Measurements from ENCODE around the gene A2M.

DNA sequence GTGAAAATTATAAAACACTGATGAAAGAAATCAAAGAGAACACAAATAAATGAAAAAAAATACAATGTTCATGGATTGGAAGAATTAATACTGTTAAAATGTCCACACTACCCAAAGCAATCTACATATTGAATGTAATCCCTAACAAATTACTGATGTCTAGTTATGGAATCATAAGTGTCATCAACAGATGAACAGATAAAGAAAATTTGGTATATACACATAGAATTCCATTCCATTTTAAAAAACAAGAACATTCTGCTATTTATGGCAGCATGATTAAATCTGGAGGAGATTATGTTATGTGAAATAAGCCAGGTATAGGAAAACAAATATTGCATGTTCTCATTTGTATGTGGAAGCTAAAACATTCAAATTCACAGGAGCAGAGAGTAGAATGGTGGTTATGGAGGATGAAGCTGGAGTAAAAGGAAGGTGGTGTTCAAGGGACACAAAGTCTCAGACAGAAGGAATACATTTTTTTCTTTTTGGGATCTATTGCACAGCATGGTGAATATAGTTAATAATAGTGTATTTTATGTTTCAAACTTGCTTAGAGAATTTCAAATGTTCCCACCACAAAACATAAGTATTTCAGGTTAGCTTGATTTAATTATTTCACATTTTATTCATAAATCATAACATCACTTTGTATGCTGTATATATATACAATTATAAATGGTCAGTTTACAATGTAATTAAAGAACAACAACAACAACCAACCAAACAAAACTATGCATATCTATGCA is 28.5 kb downstream of the A2M start:
- TF ChIP-seq, protein P1, sequence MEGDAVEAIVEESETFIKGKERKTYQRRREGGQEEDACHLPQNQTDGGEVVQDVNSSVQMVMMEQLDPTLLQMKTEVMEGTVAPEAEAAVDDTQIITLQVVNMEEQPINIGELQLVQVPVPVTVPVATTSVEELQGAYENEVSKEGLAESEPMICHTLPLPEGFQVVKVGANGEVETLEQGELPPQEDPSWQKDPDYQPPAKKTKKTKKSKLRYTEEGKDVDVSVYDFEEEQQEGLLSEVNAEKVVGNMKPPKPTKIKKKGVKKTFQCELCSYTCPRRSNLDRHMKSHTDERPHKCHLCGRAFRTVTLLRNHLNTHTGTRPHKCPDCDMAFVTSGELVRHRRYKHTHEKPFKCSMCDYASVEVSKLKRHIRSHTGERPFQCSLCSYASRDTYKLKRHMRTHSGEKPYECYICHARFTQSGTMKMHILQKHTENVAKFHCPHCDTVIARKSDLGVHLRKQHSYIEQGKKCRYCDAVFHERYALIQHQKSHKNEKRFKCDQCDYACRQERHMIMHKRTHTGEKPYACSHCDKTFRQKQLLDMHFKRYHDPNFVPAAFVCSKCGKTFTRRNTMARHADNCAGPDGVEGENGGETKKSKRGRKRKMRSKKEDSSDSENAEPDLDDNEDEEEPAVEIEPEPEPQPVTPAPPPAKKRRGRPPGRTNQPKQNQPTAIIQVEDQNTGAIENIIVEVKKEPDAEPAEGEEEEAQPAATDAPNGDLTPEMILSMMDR (IDR thresholded peaks at IDR 0.05 in 4 of 5, conservative IDR thresholded peaks at IDR 0.05 in 1 of 5): no peak
- no peak for TF ChIP-seq POLR2A (IDR thresholded peaks at IDR 0.05)
